NK-92 treated with Interleukin-12 subunit alpha and Interleukin-12 subunit beta, amount 100 ng/mL, for 24 hours (cell line): ENCODE measurements around the gene MUCL3.
"Not testable (repeated sequence)": the region's sequence is repeated elsewhere in the genome, so short reads cannot be mapped to it uniquely, and the experiment has no call there.

Experiments
- DNase-seq: peaks from one replicate; lab custom pipeline; 2025; lab: John Stamatoyannopoulos, UW

Gene MUCL3

DNA sequence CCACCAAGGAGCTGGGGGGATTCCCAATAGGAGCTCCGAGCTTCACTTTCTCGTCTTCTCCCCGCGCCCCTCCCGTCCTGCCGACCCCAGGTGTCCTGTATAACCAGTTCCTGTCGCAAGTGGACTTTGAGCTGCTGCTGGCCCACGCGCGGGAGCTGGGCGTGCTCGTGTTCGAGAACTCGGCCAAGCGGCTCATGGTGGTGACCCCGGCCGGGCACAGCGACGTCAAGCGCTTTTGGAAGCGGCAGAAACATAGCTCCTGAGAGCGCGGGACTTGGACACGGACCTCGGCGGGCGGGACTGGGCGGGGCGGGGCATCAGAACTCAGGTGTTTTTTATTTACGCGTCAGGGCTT lies 27.1 kb upstream of the MUCL3 start:
- DNase-seq = no peak

DNA sequence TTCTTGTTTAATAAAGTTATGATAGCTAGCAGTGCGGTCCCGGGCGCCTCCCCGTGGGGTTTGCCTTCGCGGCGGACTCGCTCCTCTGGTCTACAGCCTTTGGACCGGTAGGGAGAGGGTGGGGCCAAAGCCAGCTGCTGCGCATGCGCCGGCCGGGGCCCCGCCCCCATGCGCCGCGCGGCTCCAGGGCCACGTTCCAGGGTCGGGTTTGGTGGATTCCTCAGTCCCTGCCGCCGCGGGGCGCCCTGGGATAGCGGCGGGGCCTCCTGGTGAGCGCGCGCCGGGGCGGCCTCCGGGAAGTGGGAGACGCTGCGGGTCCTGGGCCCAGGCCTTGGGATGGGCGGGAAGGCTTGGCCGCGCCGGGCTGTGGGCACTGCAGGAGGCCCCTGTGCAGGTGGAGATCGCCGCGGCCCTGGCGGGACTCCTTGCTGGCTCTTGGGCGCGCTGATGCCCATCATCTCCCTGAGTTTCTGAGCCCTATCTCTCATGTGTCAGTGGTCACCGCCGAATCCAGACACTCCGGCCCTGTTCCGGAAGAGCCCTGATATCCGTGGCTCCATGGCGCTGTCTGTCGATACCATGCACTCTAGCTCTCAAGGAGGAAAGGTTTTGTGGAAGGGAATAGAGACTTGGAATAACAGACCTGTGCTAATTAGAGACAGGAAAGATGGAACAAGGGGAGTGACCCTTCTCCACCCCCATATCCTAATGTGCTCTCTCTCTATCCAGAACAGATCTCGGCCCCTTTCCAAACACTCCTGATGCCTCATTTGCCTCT lies 26.5 kb upstream of the MUCL3 start, which contains the start of gene VARS2:
TSS of gene VARS2 (plus strand) at position 163 of the 778 bp plus-strand sequence. CDS start at position 762, 599 bp downstream.
- peak; percentile 70 for DNase-seq

DNA sequence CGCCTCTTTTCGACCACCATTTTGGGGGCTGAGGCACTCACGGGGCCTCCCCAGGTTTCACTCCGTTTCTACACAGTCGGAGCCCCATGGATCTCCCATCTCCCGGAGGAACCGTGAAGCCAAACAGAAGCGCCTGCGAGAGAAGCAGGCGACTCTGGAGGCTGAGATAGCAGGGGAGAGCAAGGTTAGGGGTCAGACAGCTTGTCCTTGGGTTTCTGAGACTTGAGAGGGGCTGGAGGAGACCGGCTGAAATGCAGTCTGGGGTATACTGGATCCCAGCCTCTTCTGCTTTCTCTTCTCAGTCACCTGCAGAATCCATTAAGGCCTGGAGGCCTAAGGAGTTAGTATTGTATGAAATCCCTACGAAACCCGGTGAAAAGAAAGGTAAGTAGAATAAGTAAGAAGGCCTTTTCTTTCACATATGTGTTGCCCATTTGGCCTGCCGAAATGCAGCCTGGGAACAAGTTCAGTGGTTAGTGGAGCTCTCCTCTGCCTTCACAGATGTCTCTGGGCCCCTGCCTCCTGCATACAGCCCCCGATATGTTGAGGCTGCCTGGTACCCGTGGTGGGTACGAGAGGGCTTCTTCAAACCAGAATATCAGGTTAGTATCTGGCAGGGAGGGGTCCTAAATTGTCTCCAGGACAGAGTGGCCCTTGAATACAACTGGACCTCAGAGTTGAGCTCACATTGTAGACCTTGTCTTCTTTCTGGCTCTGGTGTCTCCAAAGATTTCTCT lies 25.8 kb upstream of the MUCL3 start:
- DNase-seq = no peak

DNA sequence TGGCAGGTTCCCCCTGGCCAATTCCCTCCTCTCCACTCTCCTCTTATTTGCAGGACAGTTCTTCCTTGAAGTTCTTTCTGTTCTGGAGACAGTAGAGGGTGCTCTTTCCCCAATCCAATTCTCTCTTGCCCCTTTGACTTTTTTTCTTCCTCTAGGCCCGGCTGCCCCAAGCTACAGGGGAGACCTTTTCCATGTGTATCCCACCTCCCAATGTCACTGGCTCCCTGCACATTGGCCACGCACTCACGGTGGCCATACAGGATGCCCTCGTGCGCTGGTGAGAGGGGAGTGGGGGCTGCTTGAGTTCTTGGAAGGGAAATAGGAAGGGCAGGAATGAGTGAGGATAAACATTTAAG lies 25.2 kb upstream of the MUCL3 start:
- no peak for DNase-seq

DNA sequence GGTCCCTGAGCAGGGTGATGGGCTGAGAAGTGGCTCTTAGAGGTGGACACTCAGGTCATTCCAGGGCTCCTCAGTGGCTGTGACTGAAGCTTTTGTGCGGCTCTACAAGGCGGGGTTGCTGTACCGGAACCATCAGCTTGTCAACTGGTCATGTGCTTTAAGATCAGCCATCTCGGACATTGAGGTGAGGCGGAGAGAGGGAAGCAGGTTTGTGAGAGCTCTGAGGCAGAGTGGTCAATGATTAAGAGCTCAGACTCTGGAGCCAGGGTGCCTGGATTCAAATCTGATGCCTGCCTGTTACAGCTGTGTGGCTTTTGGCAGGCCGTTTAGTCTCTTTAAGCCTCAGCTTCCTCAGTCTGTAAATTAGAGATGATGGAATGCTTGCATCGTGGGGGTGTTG lies 23.7 kb upstream of the MUCL3 start:
- DNase-seq = no peak

DNA sequence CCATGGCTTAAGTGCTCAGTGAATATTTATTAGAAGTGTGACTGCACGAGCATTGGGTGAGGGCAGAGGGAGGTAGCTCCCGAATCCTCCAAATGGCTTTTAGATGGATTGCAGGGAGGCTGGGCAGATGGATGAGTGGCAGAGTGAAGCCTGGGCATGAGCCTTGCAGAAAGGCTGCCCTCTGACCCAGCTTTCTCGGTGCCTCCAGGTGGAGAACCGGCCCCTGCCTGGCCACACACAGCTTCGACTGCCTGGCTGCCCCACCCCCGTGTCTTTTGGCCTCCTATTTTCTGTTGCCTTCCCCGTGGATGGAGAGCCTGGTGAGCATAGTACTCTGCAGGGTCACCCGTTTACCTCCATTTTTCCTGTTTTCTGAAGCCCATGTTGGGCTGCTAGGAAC lies 23.3 kb upstream of the MUCL3 start:
- no peak for DNase-seq

DNA sequence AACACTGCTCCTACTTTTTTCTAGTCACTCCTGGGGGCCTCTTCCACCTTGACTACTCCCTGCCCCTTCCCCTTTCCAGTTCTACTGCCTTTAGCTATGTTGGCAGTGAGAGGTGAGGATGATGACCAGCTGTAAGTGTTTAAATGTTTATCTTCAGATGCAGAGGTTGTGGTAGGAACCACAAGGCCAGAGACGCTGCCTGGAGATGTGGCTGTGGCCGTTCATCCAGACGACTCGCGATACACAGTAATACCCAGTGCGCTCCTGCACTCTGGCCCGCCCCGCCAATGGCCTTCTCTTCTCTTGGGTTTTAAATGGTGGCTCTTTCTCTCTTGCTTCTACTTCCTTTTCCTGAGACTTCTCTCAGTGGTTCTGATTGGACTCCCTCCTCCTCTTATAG lies 22.1 kb upstream of the MUCL3 start:
- no peak for DNase-seq

DNA sequence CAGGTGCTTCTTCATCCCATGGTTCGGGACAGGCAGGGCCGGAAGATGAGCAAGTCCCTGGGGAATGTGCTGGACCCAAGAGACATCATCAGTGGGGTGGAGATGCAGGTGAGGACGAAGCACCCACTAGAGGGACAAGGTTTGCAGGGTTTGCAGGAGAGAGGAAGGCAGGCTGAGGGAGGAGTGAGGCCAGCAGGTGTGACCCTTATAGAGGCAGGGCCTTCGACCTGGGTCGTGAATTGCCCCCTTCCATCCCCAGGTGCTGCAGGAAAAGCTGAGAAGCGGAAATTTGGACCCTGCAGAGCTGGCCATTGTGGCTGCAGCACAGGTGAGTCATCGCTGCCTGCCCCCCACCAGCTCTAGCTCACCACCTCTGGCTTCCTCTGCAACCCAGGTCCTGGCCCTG lies 18.3 kb upstream of the MUCL3 start:
- DNase-seq = peak; percentile 19

DNA sequence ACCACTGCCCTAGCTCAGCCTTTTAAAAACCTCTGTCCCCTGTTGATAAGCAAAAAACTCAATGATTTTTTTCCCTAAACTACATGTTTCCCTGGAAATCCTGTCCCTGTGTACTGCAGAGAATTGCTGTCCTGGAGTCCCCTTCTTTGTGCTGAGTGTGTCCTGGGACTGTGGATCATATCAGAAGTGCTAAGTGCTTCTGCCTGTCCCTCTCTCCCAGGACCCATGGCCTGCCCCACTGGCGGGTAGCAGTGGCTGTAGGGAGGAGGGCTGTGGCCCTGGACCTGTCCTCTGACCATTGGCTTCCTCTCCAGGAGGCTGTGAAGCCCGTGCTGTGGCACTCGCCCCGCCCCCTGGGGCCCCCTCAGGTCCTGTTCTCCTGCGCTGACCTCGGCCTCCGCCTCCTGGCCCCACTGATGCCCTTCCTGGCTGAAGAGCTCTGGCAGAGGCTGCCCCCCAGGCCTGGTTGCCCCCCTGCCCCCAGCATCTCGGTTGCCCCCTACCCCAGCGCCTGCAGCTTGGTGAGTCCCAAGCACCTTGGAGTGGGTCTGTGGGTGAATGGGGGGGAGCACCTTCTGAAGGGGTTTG lies 16.6 kb upstream of the MUCL3 start:
- not testable (repeated sequence) for DNase-seq

DNA sequence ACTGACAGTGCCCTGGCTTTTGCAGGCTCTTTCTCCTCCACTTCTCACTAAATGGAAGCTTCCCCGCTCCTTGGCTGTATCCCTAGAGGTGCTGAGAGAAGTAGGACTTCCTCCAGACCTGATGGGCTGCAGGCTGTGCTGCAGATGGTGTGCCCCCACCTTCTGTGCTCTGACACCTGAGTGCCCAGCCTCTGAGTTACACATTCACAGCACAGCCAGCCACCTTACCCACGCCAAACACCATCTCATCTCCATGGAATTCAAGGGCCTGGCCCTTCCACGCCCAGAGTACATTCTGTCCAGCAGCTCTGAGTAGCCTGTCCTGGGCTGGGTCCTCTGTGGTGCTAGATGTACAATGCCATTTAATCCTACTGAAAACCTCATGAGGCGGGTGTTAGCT lies 14.1 kb upstream of the MUCL3 start:
- DNase-seq = no peak

DNA sequence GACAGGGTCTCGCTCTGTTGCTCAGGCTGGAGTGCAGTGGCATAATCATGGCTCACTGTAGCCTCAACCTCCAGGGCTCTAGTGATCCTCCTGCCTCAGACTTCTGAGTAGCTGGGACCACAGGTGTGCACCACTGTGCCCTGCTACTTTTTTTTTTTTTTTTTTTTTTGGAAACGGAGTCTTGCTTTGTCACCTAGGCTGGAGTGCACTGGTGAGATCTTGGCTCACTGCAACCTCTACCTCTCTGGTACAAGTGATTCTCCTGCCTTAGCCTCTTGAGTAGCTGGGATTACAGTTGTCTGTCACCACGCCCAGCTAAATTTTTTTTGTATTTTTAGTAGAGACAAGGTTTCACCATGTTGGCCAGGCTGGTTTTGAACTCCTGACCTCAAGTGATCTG lies 13.7 kb upstream of the MUCL3 start:
- DNase-seq = not testable (repeated sequence)

DNA sequence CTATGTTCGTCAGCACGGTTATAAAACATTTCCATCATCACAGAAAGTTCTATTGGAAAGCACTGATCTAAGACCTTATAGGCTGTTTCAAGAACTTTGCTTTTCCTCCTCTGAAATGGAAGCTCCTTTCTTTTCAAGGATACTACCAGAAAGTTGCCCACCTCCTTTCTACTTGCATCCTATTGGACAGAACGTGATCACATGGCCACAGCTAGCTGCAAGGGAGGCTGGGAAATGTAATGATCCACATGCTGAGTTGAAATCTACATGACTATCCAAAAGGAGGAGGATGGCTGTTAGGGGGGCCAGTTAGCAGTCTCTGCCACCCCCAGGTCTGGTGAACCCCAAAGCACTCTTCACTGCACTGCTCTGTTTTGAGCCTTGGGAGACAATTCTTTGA lies 12.1 kb upstream of the MUCL3 start:
- DNase-seq = no peak

DNA sequence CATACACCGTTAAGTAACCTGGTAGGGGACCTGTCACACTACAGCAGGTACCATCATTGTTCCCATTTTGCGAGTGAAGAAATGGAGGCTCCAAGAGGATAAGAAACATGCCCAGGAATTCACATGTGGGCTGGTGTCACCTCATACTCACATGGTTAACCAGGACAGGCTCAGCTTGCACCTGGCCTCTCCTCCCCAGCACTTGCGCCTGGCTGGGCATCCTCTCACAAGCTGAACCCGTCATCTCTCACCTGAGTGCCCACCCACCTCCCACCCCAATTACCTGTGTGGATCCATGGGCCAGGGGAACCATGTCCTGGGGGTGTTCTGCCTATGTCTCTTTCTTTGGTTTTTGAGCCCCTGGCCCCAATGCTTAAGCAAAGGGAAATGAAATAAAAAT lies 10.3 kb upstream of the MUCL3 start:
- DNase-seq = no peak

DNA sequence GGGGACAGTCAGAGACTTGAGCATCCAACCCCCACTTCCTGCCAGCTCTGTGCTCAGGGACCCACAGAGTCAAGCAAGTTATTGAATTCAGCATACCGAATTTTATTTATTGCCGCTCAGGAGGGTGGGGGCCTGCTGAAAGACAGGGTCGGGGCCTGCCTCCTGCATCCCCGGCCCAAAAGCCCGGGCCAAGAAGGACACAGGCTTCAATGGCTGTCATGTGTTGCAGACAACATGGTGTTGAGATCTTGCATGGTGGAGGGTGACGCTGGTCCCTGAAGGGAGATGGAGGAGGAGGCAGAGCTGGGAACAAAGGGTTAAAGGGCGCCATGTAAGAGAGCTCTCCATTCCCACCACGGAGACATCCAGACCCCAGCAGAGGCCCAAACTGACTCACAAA lies 9.5 kb upstream of the MUCL3 start:
- DNase-seq = no peak

DNA sequence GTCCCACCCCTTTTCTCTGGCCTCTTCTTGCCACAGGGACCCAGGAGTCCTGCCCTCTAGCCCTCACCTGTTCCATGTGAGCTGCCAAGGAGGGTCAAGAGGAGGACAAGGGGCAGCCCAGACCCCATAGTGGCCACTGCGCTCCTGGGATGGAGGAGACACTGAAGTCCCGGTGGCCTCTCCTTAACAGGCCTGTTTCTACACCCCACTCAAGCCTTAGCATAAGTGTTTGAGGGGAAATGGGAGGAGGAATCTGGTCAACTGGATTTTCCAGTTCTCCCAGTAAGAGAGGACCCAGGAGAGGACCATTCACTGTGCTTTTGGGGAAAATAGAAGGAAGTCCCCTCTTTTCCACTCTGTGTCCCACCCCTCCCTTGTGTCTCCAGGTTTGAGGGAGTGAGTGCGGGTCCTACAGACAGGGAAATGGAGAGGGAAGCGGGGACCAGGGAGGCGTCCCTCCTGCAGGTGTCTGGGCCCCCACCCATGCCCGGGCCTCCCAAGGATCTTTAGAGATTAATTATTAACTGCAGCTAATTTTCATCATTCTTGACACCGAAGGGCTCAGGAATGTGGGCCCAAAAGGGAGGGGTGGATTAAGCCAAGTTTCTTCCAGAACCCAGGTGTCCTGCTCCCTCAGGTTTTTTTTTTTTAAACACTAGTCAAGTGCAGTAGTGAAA lies 8.7 kb upstream of the MUCL3 start, which contains the start of gene SFTA2:
TSS of gene SFTA2 (minus strand) at position 202 of the 677 bp plus-strand sequence. CDS start at position 128, 74 bp downstream.
- DNase-seq = no peak

DNA sequence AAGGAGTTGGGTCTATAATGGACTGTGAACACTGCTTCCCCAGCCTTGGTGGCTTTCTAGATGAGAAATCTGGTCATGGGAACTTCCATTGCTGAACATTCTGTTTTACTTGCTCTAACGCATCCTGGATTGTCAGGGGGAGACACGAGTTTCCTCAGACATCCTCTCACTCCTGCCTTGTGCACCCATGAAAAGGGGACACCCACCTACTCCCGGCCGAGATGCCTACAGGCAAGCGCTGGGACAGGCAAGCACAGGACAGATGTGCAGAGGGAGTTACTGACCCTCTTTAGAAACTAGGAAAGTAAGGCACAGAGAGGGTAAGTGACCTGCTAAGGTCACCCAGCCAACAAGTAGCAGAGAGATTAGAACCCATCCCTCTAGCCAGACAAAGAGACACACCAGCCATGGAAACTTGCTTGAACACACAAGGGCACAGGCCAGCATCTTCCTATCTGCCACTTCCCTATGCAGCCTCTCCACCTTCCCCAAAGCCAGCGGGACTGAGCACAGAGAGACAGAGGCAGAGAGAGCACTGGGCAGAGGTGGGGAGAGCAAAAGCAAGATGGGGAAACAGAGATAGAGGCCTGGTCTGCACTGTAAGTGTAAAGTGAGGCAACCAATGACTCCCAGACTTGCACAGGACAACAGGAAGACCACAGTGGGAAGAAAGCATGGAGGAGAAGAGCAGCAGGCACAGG lies 8.0 kb upstream of the MUCL3 start:
- DNase-seq = no peak

DNA sequence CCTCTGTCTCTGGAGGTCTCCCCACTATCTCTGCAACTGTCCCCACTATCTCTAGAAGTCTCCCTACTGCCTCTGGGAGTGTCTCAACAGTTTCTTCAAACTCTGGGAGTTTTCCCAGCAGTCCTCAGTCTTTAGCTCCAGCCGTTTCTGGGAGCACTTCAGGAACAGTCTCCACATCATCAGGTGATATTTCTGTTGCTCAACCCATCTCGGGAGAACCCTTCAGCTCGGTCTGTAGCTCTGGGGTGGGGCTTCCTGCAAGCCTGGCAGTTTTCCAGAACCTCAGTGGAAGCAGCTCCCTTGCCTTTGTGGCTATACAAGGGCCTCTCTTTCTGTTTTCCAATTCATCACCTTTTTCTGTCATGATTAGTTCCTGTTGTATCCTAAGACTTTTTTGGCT lies 5.8 kb upstream of the MUCL3 start:
- no peak for DNase-seq

DNA sequence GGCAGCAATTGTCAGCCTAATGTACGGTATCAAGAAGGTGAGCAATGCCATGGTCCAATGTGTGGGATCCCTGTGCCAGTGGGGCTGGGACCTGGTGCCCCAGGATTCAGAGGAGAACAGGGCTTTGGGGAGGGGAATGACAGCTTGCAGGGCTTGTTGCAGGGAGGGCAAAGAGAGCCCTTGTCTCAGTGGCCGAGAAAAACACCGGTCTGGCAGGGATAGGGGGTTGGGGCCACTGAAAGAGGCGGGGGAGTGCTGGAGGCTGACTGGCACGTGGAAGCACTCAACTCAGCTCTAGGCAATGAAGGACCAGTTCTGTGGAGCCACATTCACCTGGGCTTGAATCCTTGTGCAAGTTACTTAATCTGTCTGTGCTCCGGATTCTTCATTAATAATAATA lies 3.5 kb upstream of the MUCL3 start:
- DNase-seq = no peak

DNA sequence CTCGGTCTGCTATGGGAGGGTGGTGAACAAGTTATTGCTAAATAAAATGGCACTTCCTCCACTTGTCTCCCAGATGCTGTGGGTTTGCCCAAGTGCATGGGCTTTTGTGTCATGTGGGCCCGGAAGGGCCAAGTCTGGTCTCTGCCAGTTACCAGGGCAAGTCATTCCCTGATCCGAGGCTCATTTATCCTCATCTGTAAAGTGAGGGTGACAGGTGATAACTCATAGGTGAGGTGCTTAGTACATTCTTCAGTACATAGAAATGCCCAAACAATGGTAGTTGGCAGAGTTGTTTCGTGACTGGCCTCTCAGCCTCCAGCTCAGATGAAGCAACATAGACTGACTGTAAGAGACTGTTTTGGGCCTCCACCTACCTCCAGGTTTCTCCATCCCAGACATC lies 2.0 kb upstream of the MUCL3 start:
- no peak for DNase-seq

DNA sequence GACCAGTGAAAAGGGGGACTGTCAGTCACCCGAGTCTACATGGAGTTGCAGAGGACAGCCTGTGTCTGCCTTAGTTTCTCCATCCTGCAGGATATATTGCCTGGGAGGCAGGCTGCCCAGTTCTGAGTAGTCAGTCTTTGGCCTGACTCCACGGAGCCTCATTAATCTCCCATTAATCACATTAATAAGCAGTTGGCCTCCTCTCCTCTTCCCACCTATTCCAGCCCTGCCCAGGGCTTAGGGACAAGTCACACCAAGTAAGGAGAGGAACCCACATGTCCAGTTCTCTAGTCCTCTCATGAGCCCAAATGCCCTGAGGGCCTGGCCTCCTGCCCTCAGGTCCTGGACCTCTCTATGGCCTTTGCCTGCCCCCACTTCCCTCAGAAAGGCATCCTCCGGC lies 1.3 kb upstream of the MUCL3 start:
- DNase-seq = no peak

DNA sequence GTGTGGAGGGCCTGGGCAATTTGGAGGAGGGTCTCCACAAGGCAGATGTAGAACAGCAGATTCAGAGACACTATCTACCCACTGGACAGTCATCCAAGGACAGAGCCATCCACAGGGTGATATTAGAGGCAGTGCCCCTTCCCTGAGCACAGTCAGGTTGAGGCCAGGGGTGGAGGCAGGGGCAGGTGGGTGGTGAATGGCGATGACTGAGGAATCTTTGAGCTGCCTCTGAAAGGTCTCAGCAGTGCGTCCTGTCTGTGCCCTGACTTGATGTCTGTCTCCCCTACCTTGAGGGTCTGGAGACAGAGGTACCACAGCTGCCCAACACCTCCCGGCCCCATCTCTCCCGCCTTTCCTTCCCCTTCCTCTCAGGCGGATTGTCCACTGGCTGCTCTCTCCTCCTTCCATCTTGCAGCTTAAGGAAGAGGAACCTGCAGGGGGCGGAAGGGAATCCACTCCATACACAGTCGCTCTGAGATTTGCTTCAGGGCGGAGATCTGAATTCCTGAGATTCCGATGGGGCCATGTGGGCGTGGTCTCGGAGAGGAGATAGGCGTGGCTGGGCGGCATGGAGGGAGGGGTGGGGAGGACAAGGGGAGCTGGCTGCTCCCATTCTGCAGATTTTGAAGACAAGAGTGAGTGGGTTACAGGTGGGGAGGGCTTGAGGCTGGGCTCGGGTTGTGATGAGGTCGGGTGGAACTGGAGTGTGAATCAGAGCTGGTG lies 1.7 kb downstream of the MUCL3 start:
- DNase-seq = no peak
